Loucy (cell line): ENCODE results near the gene ATF7.

ENCODE experiments used
- EZH2phosphoT487 ChIP-seq: fragments of 200-600 bp; IDR thresholded peaks from 2 replicates; pipeline ENCODE4 v1.6.1; 2018; ENCODE audit warnings: antibody characterized with exemption, mild to moderate bottlenecking, moderate library complexity, borderline replicate concordance
- TF ChIP-seq, protein P1 (sequence below): fragments of 200-600 bp; sonication (generic); conservative IDR thresholded peaks from 2 replicates; pipeline ENCODE4 v1.5.1; 2014; ENCODE audit warnings: mild to moderate bottlenecking, antibody characterized with exemption, low read length

DNA sequence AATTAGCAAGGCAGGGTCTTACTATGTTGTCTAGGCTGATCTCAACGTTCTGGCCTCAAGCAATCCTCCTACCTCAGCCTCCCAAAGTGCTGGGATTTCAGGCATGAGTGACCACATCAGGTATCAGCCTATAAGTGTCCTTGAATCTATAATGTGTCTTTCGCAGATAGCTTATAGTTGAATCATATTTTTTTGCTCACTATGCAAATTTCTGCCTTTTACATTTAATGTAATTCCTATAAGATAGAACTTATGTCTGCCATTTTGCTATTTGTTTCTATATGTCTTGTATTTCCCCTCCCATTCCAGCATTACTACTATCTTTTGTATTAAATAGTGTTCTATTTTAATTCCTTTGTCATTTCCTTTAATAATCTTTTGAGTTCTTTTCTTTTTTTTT lies 10.5 kb upstream of the ATF7 start:
- TF ChIP-seq, protein P1, sequence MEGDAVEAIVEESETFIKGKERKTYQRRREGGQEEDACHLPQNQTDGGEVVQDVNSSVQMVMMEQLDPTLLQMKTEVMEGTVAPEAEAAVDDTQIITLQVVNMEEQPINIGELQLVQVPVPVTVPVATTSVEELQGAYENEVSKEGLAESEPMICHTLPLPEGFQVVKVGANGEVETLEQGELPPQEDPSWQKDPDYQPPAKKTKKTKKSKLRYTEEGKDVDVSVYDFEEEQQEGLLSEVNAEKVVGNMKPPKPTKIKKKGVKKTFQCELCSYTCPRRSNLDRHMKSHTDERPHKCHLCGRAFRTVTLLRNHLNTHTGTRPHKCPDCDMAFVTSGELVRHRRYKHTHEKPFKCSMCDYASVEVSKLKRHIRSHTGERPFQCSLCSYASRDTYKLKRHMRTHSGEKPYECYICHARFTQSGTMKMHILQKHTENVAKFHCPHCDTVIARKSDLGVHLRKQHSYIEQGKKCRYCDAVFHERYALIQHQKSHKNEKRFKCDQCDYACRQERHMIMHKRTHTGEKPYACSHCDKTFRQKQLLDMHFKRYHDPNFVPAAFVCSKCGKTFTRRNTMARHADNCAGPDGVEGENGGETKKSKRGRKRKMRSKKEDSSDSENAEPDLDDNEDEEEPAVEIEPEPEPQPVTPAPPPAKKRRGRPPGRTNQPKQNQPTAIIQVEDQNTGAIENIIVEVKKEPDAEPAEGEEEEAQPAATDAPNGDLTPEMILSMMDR: no peak
- TF ChIP-seq EZH2phosphoT487: no peak
